Spleen (tissue), 7 donors: Measurements from ENCODE around the gene UBE2S.

Experiments
- POLR2A ChIP-seq, 3 donors: fragments of 450-650 bp; IDR thresholded peaks; one replicate each; pipeline ENCODE4 v1.5.1; 2017; ENCODE audit warnings: antibody characterized with exemption in 3 of 3, mild to moderate bottlenecking in 1 of 3
- POLR2AphosphoS5 ChIP-seq, 3 donors: sonication (generic); formaldehyde crosslinking; IDR thresholded peaks; one replicate each; pipeline ENCODE4 v1.5.1; 2017; ENCODE audit warnings: antibody characterized with exemption in 3 of 3
- TF ChIP-seq, protein P1 (sequence below), 11 experiments: fragments of 200-600 bp in 7 of 11; fragments of 450-650 bp in 4 of 11; sonication (generic) in 4 of 11; IDR thresholded peaks in 8 of 11; conservative IDR thresholded peaks in 3 of 11; 1 replicate in 7 of 11; 2 replicates in 4 of 11; pipeline versions ENCODE4 v1.4.0 to v1.8.0; 2016 to 2021; ENCODE audit warnings: antibody characterized with exemption in 11 of 11, inconsistent platforms in 4 of 11, mild to moderate bottlenecking in 1 of 11
- donor health status: DM: no; HTN: no; CAD: no; lungs with moderate emphysema.
- donor health status: DM: no; HTN: no; CAD: no.
- donor health status: DM: no; HTN: no; CAD: no.

- TF ChIP-seq, protein P1, sequence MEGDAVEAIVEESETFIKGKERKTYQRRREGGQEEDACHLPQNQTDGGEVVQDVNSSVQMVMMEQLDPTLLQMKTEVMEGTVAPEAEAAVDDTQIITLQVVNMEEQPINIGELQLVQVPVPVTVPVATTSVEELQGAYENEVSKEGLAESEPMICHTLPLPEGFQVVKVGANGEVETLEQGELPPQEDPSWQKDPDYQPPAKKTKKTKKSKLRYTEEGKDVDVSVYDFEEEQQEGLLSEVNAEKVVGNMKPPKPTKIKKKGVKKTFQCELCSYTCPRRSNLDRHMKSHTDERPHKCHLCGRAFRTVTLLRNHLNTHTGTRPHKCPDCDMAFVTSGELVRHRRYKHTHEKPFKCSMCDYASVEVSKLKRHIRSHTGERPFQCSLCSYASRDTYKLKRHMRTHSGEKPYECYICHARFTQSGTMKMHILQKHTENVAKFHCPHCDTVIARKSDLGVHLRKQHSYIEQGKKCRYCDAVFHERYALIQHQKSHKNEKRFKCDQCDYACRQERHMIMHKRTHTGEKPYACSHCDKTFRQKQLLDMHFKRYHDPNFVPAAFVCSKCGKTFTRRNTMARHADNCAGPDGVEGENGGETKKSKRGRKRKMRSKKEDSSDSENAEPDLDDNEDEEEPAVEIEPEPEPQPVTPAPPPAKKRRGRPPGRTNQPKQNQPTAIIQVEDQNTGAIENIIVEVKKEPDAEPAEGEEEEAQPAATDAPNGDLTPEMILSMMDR (IDR thresholded peaks at IDR 0.05 in 8 of 11, conservative IDR thresholded peaks at IDR 0.05 in 3 of 11) = no peak
- TF ChIP-seq POLR2AphosphoS5 (IDR thresholded peaks at IDR 0.05) = no peak
- no peak for TF ChIP-seq POLR2A (IDR thresholded peaks at IDR 0.05)
These were observed 35.6 kb upstream of the UBE2S start, which contains the start of gene SHISA7 for GRCh38 chr19:55443045-55443823.
